Neural progenitor cell (in vitro differentiated cells): ENCODE data around the gene NUDT1. TPM values are rescaled to one million over a fixed set of nuclear protein-coding genes. Genes with fewer than 3 reads are reported as not detected.

Source experiments
- DNase-seq: peaks from one replicate; pipeline ENCODE4 v3.0.0-alpha.2; 2016; ENCODE audit warnings: low spot score
- H2AFZ ChIP-seq: fragments of 200-600 bp; sonication (generic); replicated peaks from 2 replicates; pipeline ENCODE4 v1.6.1; 2016; ENCODE audit warnings: antibody characterized with exemption
- H3F3A ChIP-seq: fragments of 200-600 bp; sonication (generic); 2 replicates; pipeline ENCODE4 v1.6.1; 2016; ENCODE audit warnings: antibody characterized with exemption, low read depth
- H3K27ac ChIP-seq: fragments of 200-600 bp; sonication (generic); 2 replicates; pipeline ENCODE4 v1.5.1; 2016; ENCODE audit warnings: mild to moderate bottlenecking
- H3K27me3 ChIP-seq: fragments of 200-600 bp; sonication (generic); 2 replicates; pipeline ENCODE4 v1.6.1; 2016; ENCODE audit warnings: mild to moderate bottlenecking, moderate library complexity
- H3K36me3 ChIP-seq: fragments of 200-600 bp; sonication (generic); 2 replicates; pipeline ENCODE4 v1.5.1; 2016
- H3K4me1 ChIP-seq: fragments of 200-600 bp; sonication (generic); 2 replicates; pipeline ENCODE4 v1.6.1; 2016; ENCODE audit warnings: mixed run types
- H3K4me2 ChIP-seq: fragments of 200-600 bp; sonication (generic); 2 replicates; pipeline ENCODE4 v1.6.1; 2016
- H3K4me3 ChIP-seq: fragments of 200-600 bp; sonication (generic); 2 replicates; pipeline ENCODE4 v1.5.1; 2016
- H3K79me2 ChIP-seq: fragments of 200-600 bp; sonication (generic); 2 replicates; pipeline ENCODE4 v1.6.1; 2016; ENCODE audit warnings: low read depth
- H3K9ac ChIP-seq: fragments of 200-600 bp; sonication (generic); 2 replicates; pipeline ENCODE4 v1.6.1; 2016
- H3K9me3 ChIP-seq: fragments of 200-600 bp; sonication (generic); 2 replicates; pipeline ENCODE4 v1.5.1; 2016; ENCODE audit warnings: low read depth
- H4K20me1 ChIP-seq: fragments of 200-600 bp; sonication (generic); 2 replicates; pipeline ENCODE4 v1.6.1; 2016; ENCODE audit warnings: low read depth
- H3K27ac Mint-ChIP-seq: 3 replicates; pipeline ENCODE4 v1.8.0; 2021; ENCODE audit warnings: mixed read lengths
- H3K27me3 Mint-ChIP-seq: 2 replicates; pipeline ENCODE4 v1.8.0; 2022; ENCODE audit warnings: low read depth, mild to moderate bottlenecking, inconsistent platforms, moderate library complexity, mixed read lengths; ENCODE audit not compliant: insufficient read depth
- H3K36me3 Mint-ChIP-seq: 3 replicates; pipeline ENCODE4 v1.8.0; 2021; ENCODE audit warnings: mixed read lengths
- H3K4me1 Mint-ChIP-seq: 3 replicates; pipeline ENCODE4 v1.8.0; 2021; ENCODE audit warnings: mixed read lengths
- H3K4me3 Mint-ChIP-seq: 3 replicates; pipeline ENCODE4 v1.8.0; 2021; ENCODE audit warnings: mild to moderate bottlenecking, moderate library complexity, mixed read lengths
- H3K9me3 Mint-ChIP-seq: 3 replicates; pipeline ENCODE4 v1.8.0; 2020; ENCODE audit warnings: mixed read lengths
- CTCF ChIP-seq: fragments of 200-600 bp; sonication (generic); IDR thresholded peaks from 2 replicates; pipeline ENCODE4 v1.5.1; 2017; ENCODE audit warnings: antibody characterized with exemption, mild to moderate bottlenecking
- EZH2 ChIP-seq: fragments of 200-600 bp; sonication (generic); IDR thresholded peaks from 2 replicates; pipeline ENCODE4 v1.6.1; 2017; ENCODE audit warnings: antibody characterized with exemption, mild to moderate bottlenecking, moderate library complexity
- EZH2phosphoT487 ChIP-seq: fragments of 200-600 bp; sonication (generic); IDR thresholded peaks from 2 replicates; pipeline ENCODE4 v1.6.1; 2017; ENCODE audit warnings: antibody characterized with exemption
- total RNA-seq: library from RNA; depleted of rRNA; stranded (reverse); fragments of >200 nt; gene quantifications from 2 replicates; pipeline ENCODE4 v1.2.3, GENCODE V29; 2015; ENCODE audit warnings: low replicate concordance

Gene NUDT1
- total RNA-seq, 1 donor from 2014 or later = 29.6 TPM

GRCh38 chr7:2213551-2214215, 28.3 kb upstream of the NUDT1 start:
- Histone ChIP-seq H3K36me3 (no peaks in the 10 kb centered on the region), H3K27me3 (no peaks in the 10 kb centered on the region)
- TF ChIP-seq EZH2 = no peak
- TF ChIP-seq CTCF = no peak
- TF ChIP-seq EZH2phosphoT487 = no peak

GRCh38 chr7:2214636-2215035, 27.4 kb upstream of the NUDT1 start:
- Mint-ChIP-seq H3K36me3 (peaks cover 29% of the 10 kb centered on the region), H3K4me3 (no peak overlapping the region), H3K27me3 (peaks cover 6% of the 10 kb centered on the region), H3K27ac (no peak overlapping the region), H3K9me3 (no peaks in the 10 kb centered on the region), H3K4me1 (no peaks in the 10 kb centered on the region)
- Histone ChIP-seq H3K9ac (no peak overlapping the region), H2AFZ (no peak overlapping the region), H3K27me3 (no peaks in the 10 kb centered on the region), H3K36me3 (no peaks in the 10 kb centered on the region), H3K4me3 (no peak overlapping the region), H3K27ac (no peak overlapping the region), H3K79me2 (no peaks in the 10 kb centered on the region), H3K9me3 (no peaks in the 10 kb centered on the region), H3F3A (no peaks in the 10 kb centered on the region), H4K20me1 (peaks cover 4% of the 10 kb centered on the region), H3K4me1 (no peaks in the 10 kb centered on the region), H3K4me2 (no peak overlapping the region)
- no peak for DNase-seq
- TF ChIP-seq EZH2phosphoT487 (no peak), CTCF (no peak), EZH2 (no peak)

More at GRCh38 chr7:2213551-2214215, 28.3 kb upstream of the NUDT1 start:
- H3K4me3 Mint-ChIP-seq = no peak overlapping the region
- peaks cover 33% of the 10 kb centered on the region for H3K36me3 Mint-ChIP-seq
- H3K4me2 ChIP-seq = no peak overlapping the region
- no peaks in the 10 kb centered on the region for H3K9me3 ChIP-seq
- H3K27ac ChIP-seq = no peak overlapping the region
- no peak overlapping the region for H2AFZ ChIP-seq
- H3F3A ChIP-seq = no peaks in the 10 kb centered on the region
- H3K27ac Mint-ChIP-seq = no peak overlapping the region
- no peaks in the 10 kb centered on the region for H3K4me1 ChIP-seq
- H4K20me1 ChIP-seq = peaks cover 11% of the 10 kb centered on the region
- DNase-seq = no peak
- peaks cover 6% of the 10 kb centered on the region for H3K27me3 Mint-ChIP-seq
- no peaks in the 10 kb centered on the region for H3K79me2 ChIP-seq
- no peak overlapping the region for H3K4me3 ChIP-seq
- H3K4me1 Mint-ChIP-seq = no peaks in the 10 kb centered on the region
- no peak overlapping the region for H3K9ac ChIP-seq
- H3K9me3 Mint-ChIP-seq = no peaks in the 10 kb centered on the region

- H3K4me1 Mint-ChIP-seq = no peaks in the 10 kb centered on the region
- Histone ChIP-seq H3K9ac (no peak overlapping the region), H2AFZ (no peak overlapping the region), H3K27ac (no peak overlapping the region), H3K4me1 (no peaks in the 10 kb centered on the region), H3K36me3 (no peaks in the 10 kb centered on the region), H3F3A (no peaks in the 10 kb centered on the region), H3K79me2 (no peaks in the 10 kb centered on the region), H3K4me2 (no peak overlapping the region), H3K9me3 (no peaks in the 10 kb centered on the region), H3K27me3 (no peaks in the 10 kb centered on the region), H4K20me1 (peaks cover 7% of the 10 kb centered on the region), H3K4me3 (no peak overlapping the region)
- DNase-seq = no peak
- H3K4me3 Mint-ChIP-seq = no peak overlapping the region
- TF ChIP-seq EZH2 (no peak), EZH2phosphoT487 (no peak), CTCF (no peak)
- no peaks in the 10 kb centered on the region for H3K9me3 Mint-ChIP-seq
- H3K27ac Mint-ChIP-seq = no peak overlapping the region
- H3K27me3 Mint-ChIP-seq = peaks cover 11% of the 10 kb centered on the region
- H3K36me3 Mint-ChIP-seq = peaks cover 29% of the 10 kb centered on the region
Observed at GRCh38 chr7:2215851-2216250, 26.2 kb upstream of the NUDT1 start.
